ENCODE measurements around the gene RAB3C.

The RAB3C gene

DNA sequence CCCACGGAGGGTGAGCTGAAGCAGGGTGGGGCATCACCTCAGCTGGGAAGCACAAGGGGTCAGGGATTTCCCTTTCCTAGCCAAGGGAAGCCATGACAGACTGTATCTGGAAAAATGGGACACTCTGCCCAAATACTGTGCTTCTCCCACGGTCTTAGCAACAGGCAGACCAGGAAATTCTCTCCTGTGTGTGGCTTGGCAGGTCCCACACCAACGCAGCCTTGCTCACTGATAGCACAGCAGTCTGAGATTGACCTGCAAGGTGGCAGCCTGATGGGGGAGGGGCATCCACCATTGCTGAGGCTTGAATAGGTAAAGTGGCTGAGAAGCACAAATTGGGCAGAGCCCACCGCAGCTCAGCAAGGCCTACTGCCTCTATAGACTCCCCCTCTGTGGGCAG lies 23.2 kb downstream of the RAB3C start:
- DNase-seq, result no peak

DNA sequence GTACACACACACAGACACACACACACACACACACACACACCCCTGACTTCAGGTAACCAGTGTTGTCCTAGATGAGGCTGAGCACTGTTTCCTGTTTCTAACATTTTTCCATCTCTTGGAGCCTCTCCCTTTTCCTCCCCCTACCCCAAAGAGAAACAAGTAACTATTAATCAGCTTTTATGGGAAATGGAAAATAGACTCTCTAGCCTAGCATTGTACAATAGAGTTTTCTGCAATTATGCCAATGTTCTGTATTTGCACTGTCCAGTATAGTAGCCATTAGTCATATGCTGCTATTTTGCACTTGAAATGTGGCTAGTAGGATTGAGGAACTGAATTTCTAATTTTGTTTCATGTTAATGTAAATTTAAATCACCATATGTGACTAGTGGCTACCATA lies 33.1 kb downstream of the RAB3C start:
- DNase-seq, result no peak

DNA sequence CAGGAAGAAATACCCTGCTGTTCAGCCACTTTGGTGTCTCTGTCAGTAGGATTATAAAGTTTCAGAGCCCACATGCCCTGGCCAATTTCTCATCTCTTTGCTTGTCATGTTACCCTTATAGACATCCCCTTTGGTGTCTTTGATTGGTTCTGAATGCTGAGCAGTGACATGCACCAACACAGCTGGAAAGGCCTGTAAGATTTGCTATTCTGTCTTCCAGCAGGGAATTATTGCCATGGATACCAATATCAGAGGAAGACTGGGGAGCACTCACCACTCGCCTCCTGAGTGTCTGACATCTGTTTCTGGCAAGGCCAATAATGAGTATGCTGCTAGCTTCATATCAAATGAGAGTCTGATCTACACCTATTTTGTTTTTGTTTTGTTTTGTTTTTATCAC lies 34.4 kb downstream of the RAB3C start:
- no peak for DNase-seq

DNA sequence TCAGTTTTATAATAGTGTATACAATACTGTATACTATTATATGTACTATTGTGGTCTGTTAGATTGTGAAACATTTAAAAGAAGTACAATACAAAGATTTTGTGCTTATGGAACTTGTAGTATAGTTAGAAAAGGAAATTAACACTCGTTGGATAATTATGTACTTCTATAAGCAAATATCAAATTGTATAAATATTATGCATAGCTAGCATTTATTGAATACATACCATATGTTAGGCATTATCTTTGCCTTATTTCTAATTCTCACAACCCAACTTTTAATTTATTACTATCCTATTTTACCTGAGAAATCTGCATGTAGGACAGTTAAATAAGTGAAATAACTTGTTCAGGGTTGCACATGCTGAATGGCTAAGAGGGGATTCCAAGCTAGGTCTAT lies 37.5 kb downstream of the RAB3C start:
- no peak for DNase-seq

DNA sequence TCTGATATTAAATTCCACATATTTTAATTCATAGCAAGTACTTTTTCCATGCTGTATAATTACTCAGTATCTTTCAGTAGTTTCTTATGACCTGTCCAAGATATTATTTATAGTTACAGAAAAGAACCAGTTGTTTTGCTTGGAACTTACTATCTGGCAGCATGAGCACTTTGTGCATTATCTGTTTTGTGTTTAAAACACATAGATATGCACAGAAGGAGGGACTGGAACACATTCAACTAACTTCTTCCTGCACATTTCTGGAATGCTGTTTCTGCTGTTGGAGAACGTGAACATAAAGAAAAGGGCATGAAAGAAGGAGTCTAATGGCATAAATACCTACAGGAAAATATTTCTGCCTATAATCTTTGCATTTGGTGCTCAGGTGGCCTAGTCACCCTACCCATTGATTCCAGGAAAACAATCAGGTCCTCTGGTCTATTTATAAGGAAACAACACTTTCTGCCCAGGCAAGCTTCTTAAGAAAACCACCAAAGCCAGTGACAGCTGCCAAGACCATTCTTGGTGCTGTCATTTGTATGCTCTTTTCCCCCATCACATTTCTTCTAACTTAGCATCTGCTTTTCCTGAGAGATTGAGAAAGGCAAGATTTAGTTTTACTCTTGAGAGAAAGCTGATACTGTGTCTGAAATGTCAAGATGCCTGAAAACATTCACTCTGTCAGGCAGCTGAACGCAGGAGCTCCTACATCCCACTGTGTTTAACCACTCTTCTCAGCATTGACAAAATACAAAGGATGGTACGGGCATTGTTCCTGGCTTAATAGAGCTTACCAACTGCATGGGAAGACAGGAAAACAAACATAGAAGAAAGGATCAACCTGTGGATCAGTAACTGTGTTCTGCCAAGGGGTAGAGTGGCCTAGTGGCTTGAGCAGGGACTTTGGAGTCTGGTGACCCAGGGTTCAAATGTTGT lies 40.3 kb downstream of the RAB3C start:
- DNase-seq, result no peak

DNA sequence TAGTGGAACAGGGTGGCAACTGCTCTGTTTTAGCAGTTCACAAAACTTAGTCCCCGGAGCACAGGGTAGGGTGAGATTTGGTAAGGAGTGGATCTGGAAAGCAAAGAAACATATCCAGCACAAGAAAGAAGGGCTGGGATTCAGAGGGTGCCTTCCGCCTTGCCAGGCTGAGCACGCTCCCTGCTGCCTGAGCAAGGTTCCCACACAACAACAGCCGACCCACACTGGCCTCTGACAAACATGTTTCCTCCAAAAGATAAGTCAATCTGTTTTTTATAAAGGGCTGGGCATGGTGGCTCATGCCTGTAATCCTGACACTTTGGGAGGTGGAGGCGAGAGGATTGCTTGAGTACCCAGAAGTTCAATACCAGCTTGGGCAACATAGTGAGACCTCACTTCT lies 45.8 kb downstream of the RAB3C start:
- no peak for DNase-seq

DNA sequence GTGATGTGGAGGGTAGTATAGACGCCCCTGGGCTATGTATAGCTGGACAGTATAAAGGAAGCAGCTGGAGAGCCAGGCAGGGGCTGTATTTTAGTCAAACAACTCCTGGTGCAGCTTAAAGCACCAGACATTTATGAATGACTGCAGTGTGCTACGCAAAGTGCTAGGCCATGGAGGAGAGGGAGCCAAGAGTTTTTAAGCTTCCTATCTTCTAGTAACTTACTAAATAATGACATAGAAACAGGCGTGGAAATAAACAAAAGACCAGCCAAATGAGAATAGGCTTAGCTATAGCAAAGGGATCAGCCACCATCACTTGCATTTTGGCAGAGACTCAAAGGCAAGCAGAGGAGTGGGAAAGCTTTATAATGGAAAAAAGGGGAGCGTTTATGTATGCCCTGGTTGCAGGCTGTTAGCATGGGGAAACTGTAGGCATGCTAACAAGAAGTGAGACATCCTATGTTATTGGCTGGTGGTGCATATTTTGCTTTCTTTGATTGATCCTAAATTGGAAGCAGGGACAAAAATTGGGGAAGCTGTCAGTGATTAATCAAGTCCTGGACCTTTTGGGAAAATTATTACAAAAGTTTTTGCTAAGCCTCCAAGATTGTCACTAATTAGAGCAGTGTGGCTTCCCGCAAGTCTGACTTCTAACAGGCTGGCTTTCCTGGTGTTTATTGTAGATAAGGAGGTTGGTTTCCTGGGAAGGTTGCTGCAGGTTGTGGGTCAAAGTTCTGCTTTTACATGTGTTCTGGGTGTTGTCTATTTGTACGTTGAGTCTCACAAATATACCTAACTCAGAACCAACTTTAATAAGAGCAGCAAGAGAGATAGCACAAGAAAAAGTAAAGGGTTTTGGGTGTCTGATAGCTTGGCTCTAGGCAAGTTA lies 46.6 kb downstream of the RAB3C start:
- no peak for DNase-seq

DNA sequence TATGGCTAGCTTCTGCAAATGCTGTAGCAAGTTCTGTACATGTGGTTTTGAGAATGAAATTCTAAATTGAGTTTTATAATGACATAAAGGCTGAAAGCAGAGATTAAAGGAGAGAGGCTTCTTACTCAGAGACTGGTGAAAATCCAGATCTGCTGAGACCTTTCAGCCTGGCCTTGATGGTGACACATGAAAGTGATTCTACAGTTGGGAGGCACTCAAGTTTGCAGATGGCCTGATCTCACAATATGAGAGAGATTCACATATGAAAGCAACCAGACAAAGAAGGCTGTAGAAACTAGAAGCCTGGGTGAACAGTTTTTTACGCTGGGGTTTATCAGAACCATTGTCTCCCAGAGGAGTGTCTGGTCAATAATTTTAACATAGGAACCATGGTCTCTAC lies 49.0 kb downstream of the RAB3C start:
- no peak for DNase-seq

DNA sequence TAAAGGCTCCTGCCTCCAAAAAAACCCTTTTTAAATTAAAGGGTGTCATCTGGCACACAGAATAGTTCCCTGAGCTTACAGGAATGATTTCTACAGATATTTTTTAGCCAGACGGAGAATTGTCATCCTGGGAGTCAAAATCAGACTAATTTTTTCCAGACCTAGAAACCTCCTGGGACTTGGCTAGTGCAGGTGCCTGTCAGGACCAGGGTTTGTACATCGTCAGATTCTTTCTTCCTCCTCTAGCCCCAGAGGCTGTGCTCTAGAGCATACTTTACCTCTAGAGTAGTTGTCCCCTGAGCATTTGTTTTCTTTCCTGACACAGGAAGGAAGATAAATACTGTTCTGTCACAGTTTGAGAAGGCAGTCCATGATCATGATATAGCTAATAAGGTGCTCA lies 52.5 kb downstream of the RAB3C start:
- no peak for DNase-seq

DNA sequence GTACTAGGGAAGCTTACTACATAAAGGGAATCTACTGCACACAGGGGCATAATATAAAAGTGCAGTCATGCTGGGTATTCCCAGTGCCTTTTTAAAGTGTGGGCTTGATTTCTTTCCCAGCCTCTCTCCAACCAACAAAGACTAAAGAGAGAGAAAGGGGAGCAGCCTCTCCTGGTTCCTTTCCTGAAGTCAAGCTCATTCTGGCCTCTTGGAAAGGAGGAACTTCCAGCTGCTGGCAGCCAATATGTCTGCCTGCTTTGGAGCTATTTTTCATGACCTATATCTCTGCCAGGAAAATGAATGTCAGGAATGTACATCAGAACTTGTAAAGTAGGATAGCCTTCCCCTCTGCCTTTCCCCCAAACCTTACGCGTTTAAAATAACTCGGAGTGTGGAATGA lies 57.1 kb downstream of the RAB3C start:
- peak; percentile 62 for DNase-seq

DNA sequence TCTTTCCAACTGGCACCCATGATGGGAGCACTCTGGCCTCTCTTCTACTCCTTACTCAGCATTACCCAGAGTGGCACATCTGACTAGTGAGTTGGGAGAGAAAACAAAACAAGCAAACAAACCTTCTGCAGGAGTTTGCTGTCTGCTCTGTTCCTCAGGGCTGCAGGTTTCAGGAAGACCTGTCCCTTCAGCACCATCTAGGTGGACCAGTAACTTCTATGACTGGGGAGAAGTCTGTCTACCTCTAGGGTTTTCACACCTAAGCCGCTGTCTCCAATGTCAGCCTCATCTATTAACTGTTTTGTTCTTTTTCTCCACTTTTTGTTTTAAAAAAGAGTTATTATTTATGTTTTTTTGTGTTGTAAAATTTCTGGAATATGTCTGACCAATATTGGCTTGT lies 58.7 kb downstream of the RAB3C start:
- DNase-seq, result no peak

DNA sequence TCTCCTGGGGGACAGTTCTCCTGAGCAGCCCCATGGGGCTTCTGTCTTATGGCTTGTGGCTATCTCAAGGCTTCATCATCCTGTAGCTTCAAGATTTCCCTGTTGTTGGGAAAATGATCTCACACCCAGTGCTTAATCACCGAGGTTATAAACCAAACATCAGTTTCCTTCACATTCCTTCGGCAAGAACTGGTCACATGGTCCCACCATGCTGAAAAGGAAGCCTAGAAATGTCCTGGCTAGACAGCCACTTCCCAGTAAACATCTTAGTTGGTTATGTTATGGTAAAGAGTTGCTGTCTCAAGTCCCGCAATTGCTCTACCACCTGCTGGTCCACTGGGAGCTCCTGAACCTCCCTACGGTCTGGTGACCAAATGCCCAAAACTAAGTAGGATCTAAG lies 66.0 kb downstream of the RAB3C start:
- DNase-seq, result no peak

DNA sequence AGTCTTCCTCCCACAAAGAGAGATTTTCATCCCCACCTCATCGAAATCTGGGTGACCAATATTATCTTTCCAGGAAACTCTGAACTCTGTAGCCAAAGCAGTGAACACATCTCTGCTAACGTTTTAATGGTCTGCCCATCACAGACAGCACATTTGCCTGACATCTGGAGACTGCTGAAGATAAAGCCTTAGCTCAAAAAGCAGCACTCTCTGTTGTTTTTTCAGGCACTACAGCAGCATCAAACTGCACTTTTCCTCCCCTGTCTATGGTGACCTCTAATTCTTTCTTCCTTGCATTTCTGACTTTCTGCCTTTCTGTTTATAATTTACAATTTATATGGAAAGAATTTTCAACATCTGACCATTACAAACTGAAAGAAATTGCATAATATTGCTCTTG lies 66.8 kb downstream of the RAB3C start:
- no peak for DNase-seq

DNA sequence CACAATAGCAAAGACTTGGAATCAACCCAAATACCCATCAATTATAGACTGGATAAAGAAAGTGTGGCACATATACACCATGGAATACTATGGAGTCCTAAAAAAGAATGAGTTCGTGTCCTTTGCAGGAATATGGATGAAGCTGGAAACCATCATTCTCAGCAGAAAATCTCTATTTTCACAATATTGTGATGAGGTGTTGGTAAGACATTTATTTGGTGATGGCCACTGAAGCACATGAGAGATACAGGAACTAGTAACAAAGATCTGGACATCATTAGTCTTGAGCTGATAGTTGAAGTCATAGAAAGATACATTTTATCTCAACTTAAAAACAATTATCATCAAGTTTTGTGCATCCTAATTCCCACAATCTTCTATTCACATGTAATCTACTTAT lies 70.6 kb downstream of the RAB3C start:
- no peak for DNase-seq

DNA sequence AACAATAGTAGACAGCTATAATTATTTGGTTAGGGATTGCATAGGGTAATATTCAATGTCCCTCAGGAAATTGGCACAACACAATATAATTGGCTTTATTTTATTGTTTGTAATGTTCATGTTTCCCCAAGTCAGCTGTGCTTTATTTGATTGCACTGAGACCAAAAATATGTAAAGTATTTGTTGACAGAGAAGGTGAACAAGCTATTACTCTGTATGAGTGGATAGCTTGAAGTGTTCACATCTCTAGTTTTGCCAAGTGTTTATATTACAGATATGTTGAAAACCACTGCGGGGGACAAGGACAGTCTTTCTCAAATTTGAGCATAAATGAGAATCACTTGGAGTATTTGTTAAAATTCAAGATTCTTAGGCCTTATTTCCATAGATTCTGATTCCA lies 83.3 kb downstream of the RAB3C start:
- DNase-seq, result no peak

DNA sequence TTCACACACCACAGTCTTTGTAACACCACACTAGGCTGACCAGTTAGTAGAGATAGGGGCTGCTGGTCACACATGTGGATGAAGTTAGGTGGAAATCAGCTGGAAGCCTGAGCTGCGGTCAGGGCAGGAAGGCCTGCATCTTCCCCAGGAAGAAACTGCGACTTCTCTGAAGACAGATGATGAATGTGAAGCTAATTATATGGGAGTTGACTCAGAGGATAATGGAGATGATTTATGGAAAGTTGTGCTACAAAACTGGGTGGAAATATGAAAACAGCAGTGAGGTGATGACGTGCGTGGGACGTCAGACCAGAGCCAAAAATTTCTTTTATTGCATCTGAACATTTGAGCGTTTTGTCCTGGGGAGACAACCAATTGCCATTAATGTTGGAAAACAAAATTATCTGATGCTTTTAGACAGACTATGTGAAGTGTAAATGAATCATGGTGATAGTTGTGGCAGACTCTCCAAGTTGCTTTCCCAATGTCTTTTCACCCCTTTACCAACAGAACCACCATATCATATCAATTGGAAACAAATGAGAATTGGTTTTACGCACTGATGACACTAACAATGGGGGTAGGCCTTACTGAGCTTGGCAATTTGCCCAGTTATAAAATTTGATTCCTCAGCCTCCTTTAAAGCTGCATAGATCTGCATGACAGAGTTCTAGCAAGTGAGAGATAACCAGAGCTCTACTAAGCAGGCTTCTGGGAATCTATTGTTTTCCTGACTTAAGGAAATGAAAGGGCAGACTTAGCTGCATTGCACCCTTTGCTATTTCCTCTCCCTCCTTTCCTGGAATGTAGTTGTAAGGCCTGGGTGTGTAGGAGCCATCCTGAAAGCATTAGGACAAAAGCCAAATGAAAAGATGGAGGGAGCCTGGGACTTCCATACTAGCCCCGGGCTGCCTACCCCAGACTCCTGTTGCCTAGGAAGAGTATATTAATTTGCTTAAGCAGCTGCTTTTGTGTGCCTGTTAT lies 84.0 kb downstream of the RAB3C start:
- DNase-seq, result no peak

DNA sequence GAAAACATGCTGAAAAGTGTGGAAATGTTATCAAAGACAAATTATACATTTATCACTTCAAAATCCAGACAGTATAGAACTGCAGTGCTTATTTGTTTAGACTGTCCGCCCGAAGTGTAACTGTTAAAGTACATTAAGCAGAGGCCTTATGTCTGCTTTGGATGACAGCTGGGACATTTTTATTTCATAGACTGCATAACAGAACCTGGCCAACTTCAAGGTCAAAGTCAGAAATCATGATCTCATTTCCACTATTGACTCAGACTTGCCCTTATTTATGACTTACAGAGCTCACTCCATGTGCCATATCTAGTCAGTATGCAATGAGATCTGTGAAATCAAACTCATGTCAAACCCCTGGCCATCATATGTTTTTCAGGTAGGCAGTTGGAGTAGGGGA lies 87.7 kb downstream of the RAB3C start:
- no peak for DNase-seq

DNA sequence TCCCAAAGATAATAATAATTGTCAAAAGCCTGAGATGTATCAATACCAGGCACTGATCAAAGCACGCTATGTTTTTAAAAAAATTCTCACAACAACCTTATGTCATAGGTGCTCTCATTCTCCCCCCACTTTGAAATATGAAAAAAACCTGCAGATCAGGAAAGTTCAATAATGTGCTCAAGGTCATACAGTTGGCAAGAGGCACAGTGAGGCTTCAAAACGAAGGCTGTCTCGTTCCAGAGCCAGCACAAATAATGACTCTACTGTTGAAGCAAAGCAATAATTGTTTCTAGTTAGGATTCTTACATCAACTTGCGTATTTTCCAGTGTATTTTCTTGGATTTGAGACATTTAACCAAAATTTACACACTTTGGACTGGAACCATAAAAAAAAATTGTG lies 88.3 kb downstream of the RAB3C start:
- no peak for DNase-seq

DNA sequence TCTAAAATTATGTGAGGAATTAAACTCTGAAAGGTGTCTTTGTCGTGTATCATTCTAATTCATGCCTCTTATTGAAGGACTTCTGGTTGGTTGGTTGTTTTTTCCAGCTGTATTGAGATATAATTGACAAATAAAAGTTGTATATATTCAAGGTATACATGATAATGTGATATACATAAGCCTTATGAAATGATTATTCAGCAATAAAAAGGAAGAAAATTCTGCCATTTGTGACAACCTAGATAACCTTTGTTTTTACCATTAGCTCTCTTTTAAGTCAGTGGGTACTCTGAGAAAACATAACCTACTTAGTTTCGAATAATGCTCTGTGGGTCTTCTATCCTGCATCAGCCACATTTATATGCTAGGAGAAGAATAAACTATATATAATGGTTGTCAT lies 89.6 kb downstream of the RAB3C start:
- DNase-seq, result no peak

DNA sequence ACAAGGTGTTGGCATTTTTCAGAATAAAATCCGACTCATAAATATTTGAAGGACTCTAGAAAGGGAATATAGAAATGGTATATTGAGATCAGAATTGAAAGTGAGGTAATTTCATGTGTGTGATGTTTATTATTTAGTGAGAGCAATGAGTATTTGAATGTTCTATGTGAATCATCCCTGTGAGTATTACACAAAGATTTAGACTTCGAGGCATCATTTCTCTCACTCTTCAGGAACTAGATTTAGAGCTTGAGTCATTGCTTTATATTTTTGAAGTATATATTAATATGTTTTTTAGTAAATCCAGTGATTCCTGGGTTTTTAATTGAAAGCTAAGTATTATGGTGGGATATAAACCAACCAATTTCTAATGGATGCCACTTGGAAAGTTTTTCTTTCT lies 91.2 kb downstream of the RAB3C start:
- no peak for DNase-seq

DNA sequence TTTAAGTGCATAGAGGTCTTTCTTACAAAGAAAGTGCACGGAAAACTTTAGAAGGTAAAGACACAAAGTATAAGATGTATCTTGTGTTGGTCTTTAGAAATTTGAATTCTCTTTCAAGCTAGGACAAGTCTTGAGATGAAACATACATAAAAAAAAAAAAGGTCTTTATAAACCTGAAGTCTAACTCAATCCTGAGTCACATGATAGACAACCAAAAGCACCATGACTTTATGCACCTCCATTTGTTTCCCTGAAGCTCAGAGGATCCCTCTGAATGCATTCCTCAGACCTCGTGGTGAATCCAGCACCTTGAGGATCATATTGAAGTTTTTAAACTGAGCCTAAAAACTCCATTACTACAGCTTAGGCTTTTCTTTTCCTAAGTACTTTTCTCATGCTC lies 91.8 kb downstream of the RAB3C start:
- DNase-seq, result no peak

DNA sequence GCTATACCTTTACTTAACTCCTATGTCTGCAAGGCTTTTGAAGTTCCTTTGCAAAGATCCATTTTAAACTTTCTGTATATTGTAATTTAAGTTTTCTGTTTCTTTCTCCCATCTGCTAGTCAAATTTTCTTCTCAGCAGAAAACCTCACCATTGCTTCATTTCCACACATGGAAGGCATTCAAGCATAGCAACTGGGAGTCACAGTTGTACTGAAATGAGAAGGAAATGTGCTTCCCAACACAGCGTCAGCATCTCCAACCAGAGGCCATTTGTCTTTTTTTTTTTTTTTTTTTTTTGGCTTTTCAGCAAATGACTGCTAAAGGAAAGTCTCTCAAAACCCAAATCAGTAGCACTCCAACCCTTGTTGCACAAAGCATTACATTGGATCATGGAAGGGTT lies 92.5 kb downstream of the RAB3C start:
- DNase-seq, result no peak

DNA sequence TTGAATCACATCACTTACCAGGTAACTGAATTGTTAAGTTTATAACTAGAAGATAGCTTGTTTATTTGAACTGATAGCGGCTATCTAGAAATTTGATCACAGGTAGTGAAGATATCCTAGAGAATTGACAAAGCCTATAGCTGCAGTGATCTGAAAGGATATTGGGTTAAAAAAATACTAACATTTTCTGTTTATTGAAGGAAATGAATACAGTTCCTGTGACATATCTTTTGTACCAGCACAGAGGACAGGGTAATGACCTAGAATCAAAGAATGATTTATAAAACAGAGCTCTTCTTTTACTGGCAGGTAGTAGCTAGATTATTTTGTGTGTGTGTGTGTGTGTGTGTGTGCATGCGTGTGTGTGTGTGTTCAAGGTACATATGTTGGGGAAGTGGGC lies 94.8 kb downstream of the RAB3C start:
- no peak for DNase-seq

Data from right hindlimb (tissue), 1 donor.